Umbilical cord (tissue), 2 donors: ENCODE measurements around the gene TANGO2. TPM values are rescaled to one million over a fixed set of nuclear protein-coding genes. Genes with fewer than 3 reads are reported as not detected.
A peak's percentile ranks its signal among the peaks of the same experiment; 100 is the strongest.
"Not testable (repeated sequence)": the region's sequence is repeated elsewhere in the genome, so short reads cannot be mapped to it uniquely, and the experiment has no call there.

Source experiments
- DNase-seq: peaks from one replicate; pipeline ENCODE4 v3.0.0-alpha.2; 2015; ENCODE audit warnings: low spot score
- total RNA-seq: library from RNA; depleted of rRNA; stranded (reverse); fragments of >200 nt; gene quantifications from one replicate; pipeline ENCODE4 v1.2.3, GENCODE V29; 2014; ENCODE audit warnings: low replicate concordance; ENCODE audit not compliant: insufficient read depth

TANGO2 gene
- total RNA-seq, 1 donor from 2014 or later, result 20.5 TPM

DNA sequence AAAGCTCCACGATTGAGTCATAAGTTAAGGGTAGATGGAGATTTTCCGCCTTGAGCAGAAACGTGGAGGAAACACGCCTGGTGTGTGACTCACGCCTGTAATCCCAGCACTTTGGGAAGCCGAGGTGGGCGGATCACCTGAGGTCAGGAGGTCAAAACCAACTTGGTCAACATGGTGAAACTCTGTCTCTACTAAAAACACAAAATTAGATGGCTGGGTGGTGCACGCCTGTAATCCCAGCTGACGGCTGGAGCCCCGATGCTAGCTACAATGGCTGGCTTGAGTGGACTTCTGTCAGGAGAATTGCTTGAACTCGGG lies 41.8 kb downstream of the TANGO2 start:
- no peak for DNase-seq

DNA sequence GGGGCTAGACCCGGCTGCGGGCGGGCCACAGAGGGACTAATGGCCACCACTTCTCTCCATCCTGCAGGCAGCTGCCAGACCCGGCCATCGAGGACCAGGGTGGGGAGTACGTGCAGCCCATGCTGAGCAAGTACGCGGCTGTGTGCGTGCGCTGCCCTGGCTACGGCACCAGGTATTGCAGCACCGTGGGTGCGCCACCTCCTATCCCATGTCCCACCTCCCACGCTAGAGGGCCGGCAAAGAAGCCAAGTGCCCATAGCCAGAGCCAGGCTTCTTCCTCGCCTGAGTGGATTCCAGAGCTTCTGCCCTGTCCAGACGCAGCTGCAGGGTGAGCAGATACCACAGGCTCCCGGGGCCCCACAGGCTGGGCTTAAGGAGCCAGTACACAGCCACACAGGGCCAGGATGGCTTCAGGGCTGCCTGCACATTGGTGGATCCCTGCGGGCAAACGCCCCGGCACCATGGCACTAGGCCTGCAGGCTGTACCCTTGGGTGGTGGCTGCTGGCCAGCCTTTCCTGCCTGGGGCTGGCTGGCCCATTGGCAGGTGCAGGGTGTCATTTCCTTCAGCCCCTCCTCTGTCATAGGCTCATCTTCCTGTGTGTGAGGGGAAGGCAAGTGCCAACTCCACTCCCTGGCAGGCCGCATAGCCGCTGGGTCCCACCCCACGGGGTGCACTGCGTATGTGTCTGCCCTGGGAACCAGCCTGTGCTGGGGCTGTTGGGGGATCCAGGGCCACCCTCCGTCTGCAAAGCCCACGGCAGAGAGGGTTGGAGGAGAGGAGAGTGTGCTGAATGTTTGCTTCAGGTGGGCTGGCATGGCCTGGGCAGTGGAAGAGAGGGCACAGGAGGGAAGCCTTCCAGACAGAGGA lies 42.6 kb downstream of the TANGO2 start:
- no peak for DNase-seq

DNA sequence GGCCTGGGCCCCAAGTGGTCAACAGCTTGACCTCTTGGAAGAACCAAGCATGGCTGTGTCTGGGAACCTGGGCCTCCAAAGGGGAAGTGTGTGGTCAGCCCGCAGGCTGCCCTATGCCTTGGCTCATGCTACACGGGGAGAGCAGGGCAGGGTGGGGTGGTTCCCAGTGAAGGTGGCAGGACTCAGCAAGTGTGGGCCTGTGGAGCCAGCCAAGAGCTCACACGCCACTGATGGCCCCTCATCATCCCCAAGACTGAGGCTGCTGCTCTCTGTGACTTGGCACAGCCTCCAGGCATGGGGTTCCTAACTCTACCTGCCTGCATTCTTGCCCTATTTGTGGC lies 43.2 kb downstream of the TANGO2 start:
- no peak for DNase-seq

GRCh38 chr22:20064545-20065262 lies 43.8 kb downstream of the TANGO2 start:
- no peak for DNase-seq

DNA sequence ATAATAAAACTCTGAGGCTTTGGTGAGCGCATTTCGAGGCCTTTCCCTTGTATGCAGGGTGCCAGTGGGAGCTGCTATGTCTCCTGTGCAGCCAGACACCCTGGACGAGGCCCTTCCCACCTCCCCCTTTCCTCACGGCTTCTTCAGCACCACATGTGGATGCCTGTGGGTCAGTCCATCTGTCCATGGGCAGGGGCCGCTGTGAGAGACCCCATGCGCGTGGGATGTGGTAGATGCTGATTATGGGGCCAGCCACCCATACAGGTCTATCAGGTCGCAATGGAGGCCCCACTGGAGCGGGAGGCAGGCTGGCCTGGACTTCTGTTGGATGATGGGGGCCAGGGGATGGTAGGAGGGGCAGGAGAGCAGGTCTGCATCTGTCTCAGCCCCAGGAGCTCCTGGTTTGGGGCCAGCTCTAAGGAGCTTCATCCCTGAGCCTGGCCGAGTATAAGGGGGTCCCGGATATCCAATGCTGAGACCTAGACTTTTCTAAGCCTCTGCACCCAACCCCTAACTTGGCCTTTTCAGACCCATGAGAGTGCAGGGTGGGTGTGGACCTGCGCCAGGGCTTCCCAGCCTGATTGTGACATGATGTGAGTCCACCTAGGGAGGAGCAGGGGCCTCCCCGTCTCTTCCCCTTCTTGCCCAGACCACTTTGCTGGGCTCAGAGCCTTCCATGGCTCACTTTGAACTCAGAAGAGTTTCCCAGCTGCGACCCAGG lies 45.1 kb downstream of the TANGO2 start:
- DNase-seq, result no peak

DNA sequence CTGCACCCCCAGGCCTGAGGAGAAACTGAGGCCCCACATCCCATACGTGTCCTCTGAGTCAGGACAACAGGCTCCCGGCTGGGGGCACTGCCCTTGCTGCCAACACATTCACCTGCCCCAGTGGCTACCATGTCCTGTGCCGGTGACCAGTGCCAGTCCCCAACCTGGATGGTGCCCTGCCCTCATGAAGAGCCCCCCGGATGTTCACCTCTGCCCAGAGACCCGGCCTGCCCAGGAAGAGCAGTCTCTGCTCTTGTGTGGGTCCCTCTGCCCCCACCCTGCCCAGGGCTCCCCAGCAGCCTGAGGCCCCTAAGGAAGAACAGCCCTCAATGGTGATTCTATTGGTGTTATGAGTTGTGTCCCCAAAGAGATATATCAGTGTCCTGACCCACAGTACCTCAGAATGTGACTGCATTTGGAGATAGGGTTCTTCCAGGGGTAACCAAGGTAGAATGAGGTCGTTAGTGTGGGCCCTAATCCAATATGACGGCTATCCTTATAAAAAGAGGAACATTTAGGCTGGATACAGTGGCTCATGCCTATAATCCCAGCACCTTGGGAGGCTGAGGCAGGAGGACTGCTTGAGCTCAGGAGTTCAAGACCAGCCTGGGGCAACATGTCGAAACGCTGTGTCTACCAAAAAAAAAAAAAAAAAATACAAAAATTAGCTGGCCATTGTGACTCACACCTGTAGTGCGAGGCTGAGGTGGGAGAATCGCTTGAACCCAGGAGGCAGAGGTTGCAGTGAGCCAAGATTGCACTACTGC lies 45.9 kb downstream of the TANGO2 start:
- DNase-seq, result no peak

GRCh38 chr22:20067384-20067682 lies 46.4 kb downstream of the TANGO2 start:
- DNase-seq, result not testable (repeated sequence)

DNA sequence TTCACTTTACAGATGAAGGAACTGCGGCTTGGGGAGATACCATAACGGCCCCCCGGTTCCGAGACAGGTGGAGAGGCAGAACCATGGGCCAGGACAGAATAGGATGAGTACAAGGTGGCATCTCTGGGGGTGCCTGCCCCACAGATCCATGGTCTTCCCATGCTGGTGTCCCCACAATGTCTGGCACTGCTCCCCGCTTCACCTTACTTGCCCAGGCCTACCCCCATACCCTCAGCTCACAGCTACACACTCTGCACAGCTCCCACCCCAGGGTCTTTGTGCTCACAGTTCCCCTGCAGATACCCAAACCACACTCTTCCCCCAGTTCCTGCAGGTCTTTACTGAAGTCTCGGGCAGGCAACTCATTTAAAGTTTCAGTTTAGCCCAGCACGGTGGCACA lies 47.7 kb downstream of the TANGO2 start:
- no peak for DNase-seq

DNA sequence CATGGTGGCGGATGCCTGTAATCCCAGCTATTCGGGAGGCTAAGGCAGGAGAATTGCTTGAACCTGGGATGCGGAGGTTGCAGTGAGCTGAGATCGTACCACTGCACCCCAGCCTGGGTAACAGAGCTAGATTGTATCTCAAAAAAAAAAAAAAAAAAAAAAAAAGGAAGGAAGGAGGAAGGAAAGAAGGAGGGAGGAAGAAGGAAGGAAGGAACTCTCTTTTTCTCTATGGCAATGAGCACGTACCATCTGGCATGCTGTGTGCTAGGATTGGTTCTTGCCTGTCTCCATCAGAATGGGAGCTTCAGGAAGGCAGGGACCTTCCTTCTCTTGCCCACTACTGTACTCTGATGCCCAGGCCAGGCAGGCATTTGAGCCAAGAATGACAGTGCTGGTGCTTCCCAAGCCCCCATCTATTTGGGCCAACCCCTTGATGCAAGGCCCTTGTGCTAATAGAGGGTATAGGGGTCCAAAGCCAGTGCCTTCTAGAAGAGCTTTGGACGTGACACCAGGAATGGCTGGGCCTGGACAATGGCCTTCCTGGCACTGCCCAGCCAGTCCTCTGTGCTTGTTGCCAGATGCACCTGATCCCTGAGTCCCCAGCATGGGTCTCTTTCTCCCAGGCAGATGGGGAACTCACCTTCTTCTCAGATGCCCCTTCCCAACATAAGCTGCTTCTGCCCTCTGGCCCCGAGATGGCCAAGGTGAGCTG lies 48.6 kb downstream of the TANGO2 start:
- DNase-seq, result no peak

- DNase-seq, result no peak
These were observed 50.6 kb downstream of the TANGO2 start for GRCh38 chr22:20071524-20071972.

DNA sequence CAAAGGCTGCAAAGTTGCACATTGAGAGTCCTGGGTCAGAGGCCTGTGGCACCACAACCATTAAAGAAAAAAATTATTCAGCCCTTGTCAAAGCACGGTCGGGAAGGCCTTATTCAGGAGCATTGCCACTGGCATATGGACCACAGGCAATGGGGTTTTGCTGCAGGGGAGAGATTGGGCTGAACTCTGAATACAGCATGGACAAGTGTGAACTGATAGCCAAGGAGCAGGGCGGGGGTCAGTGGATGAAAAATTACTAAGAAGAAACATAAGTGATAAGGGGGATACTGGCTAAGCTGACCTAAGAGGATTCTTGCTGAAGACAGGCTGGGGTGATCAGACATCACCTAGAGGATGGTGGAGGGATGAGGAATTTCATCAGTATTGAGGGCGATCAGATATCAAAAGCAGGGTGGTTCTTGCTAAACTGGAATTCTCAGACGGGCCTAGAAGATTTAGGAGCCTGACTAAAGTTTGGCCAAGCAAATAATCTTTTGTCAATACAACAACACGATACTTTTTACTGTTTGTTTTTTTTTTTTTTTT lies 55.8 kb downstream of the TANGO2 start:
- no peak for DNase-seq

GRCh38 chr22:20079745-20080444 lies 59.0 kb downstream of the TANGO2 start, which contains the start of gene DGCR8:
Gene DGCR8 (plus strand): TSS chr22:20080241. CDS start chr22:20085964, 5,723 bp downstream.
- DNase-seq, result peak; percentile 97

- DNase-seq, result peak; percentile 68
These were observed 59.5 kb downstream of the TANGO2 start for GRCh38 chr22:20080445-20080775.

DNA sequence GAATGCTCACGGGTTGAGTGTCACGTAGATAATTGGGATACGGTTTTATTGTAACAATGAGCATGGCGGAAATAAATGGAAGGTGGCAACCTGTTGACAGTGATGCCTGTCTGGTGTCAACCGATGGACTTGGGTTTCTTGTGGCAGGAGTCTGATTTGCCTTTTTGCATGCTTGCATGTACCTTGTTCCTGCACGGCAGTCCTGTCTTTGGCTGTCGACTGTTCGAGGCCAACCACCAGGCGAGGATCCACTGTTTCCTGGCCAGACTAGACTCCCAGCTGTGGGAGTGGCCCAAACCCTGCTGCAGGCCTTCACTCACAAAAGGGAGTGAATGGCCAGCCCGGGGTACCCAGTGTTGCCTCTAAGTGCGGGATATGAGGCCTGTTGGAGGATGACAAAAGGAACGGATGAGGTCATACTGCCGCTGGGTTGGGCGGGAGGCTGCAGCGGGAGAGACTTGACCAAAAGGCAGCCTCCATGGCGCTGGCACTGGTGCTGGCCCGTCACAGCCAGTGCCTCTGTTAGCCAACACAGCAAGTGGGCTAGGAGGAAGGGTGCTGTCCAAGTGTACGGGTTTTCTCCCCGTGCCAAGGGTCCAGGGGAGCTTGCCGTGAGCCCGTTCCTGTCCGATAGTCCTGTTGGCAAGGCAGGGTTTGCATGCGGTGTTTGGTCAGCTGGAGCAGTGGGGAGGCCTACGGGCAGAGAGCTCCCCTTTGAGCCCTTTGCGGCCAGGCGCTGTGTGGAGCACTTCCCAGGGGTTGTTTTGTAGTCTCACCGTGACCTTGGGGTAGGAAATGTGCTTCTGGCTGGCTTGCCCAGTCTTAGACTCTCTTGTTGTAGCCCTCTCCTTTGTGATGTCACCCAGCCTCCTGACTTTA lies 60.1 kb downstream of the TANGO2 start:
- DNase-seq, result peak; percentile 57

DNA sequence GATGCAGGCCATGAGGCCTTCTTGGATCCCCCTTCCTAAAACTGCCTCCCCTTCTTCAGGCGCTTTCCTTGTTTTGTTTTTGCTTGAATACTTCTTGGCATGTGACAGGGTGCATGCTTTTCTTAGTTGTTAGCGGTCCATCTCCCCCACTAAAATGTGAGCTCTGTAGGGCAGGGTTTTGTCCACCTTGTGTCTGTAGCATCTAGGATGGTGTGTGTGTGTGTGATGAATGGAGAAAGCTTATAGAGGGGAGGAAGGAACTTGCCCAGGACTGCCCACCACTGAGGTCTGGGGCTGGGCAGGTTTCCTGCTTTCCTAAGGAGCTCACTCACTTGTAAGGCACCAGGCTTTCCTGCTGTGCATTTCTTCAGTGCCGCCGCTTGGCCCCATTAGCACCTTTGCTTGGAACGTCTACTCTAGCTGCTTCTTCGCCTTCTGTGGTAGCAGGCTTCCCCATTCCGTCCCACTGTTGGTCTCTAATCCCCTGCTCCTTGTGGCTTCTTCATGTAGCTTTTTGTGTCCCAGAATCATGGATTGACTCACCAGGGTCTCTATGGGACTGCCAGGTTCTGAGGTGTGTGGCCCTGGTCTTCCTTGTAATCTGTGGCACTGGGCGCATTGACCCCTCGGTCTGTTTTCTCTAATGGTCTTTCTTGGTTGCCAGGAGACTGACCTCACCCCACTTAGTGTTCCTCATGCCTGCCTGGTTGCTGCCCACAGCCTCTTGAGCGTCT lies 62.4 kb downstream of the TANGO2 start:
- DNase-seq, result no peak

GRCh38 chr22:20083891-20084546 lies 63.1 kb downstream of the TANGO2 start:
- no peak for DNase-seq

GRCh38 chr22:20084547-20085413 lies 63.9 kb downstream of the TANGO2 start:
- no peak for DNase-seq
